ENCODE measurements around the gene ARFGEF2. TPM values are rescaled to one million over a fixed set of nuclear protein-coding genes. Genes with fewer than 3 reads are reported as not detected.

ARFGEF2 gene
- total RNA-seq, 3 donors from 2014 or later: 46.2 to 73.8 (median 68.0) TPM

GRCh38 chr20:48919336-48919881 is 2.1 kb upstream of the ARFGEF2 start:
- ATAC-seq (no peak), DNase-seq (no peak)
- no peak for TF ChIP-seq CTCF (IDR thresholded peaks at IDR 0.05)
- intact Hi-C loops (cut with DNase I, micrococcal nuclease): no loop called here
- no peak overlapping the region for H3K4me3 ChIP-seq
- H3K36me3 ChIP-seq (ENCODE audit: low read depth): peaks cover 3% of the 10 kb centered on the region
- no peaks in the 10 kb centered on the region for H3K9me3 ChIP-seq
- H3K4me1 ChIP-seq (ENCODE audit: low read depth): peaks cover 30% of the 10 kb centered on the region

- Histone ChIP-seq H3K4me1 (ENCODE audit: low read depth) (peaks cover 30% of the 10 kb centered on the region), H3K9me3 (no peaks in the 10 kb centered on the region), H3K36me3 (ENCODE audit: low read depth) (peaks cover 3% of the 10 kb centered on the region), H3K4me3 (no peak overlapping the region)
- intact Hi-C loops (cut with DNase I, micrococcal nuclease): no loop called here
- ATAC-seq (peak; percentile 63), DNase-seq (peak in 2 of 3 donors; percentile 40 to 59)
- TF ChIP-seq CTCF (IDR thresholded peaks at IDR 0.05): no peak
Measured at GRCh38 chr20:48919882-48920526, 1.5 kb upstream of the ARFGEF2 start.

- TF ChIP-seq CTCF (IDR thresholded peaks at IDR 0.05): no peak
Measured at GRCh38 chr20:48920527-48921167, 864 bp upstream of the ARFGEF2 start.

GRCh38 chr20:48921883-48922820 is 641 bp downstream of the ARFGEF2 start:
- intact Hi-C loops (cut with DNase I, micrococcal nuclease): no loop called here
- Histone ChIP-seq H3K36me3 (ENCODE audit: low read depth) (peaks cover 3% of the 10 kb centered on the region), H3K9me3 (no peaks in the 10 kb centered on the region), H3K4me3 (peak overlapping the region; percentile 88), H3K4me1 (ENCODE audit: low read depth) (peaks cover 41% of the 10 kb centered on the region)
- DNase-seq: peak; percentile 66 to 83 (median 81)
- no peak for TF ChIP-seq CTCF (IDR thresholded peaks at IDR 0.05)
- ATAC-seq: peak; percentile 70

More at GRCh38 chr20:48920527-48921167, 864 bp upstream of the ARFGEF2 start:
- ATAC-seq (no peak), DNase-seq (peak in 2 of 3 donors; percentile 69 to 71)
- no peaks in the 10 kb centered on the region for H3K9me3 ChIP-seq
- H3K4me1 ChIP-seq (ENCODE audit: low read depth): peaks cover 34% of the 10 kb centered on the region
- intact Hi-C loops (cut with DNase I, micrococcal nuclease): no loop called here
- H3K4me3 ChIP-seq: peak overlapping the region; percentile 88
- peaks cover 3% of the 10 kb centered on the region for H3K36me3 ChIP-seq (ENCODE audit: low read depth)

GRCh38 chr20:48923149-48923718 is 1.7 kb downstream of the ARFGEF2 start:
- Histone ChIP-seq H3K4me1 (ENCODE audit: low read depth) (peaks cover 46% of the 10 kb centered on the region), H3K9me3 (no peaks in the 10 kb centered on the region), H3K36me3 (ENCODE audit: low read depth) (peaks cover 3% of the 10 kb centered on the region), H3K4me3 (no peak overlapping the region)
- ATAC-seq (no peak), DNase-seq (no peak)
- no peak for TF ChIP-seq CTCF (IDR thresholded peaks at IDR 0.05)
- intact Hi-C loops (cut with DNase I, micrococcal nuclease): no loop called here
